K562 (cell line): ENCODE results near the gene BCAS3. TPM values are rescaled to one million over a fixed set of nuclear protein-coding genes. Genes with fewer than 3 reads are reported as not detected.

Source experiments
- ATAC-seq: fragments of 200-7000 bp; cut with Tn5 transposase; 3 replicates; pipeline ENCODE4 v1.9.1; 2020; ENCODE audit warnings: moderate library complexity
- BruUV-seq: library from RNA; stranded (reverse); fragments of 400-500 nt; replicated peaks from 2 replicates; lab custom pipeline; 2021; lab: Mats Ljungman, UMichigan
- CTCF ChIA-PET: fragments of 300-600 bp; formaldehyde crosslinking; extraction: SDS; loops from one replicate; lab custom pipeline; 2021; ENCODE audit warnings: low intra/inter-chr PET ratio; lab: Yijun Ruan, JAX
- POLR2A ChIA-PET: fragments of 300-600, 350-650 bp; sonication (Branson Sonifier 250); formaldehyde crosslinking; extraction: SDS; loops from one replicate; lab custom pipeline; 2021; ENCODE audit warnings: antibody characterized with exemption, inconsistent platforms; lab: Yijun Ruan, JAX
- DNase-seq, 4 experiments: peaks; one replicate each; pipeline versions ENCODE4 v3.0.0 to v3.0.0-alpha.2; 2011 to 2018; ENCODE audit warnings: low spot score in 3 of 4, mixed read lengths in 3 of 4; ENCODE audit errors: extremely low read depth in 1 of 4
- FAIRE-seq: peaks from 2 replicates; lab custom pipeline; 2011; peaks lifted over from hg19 to GRCh38; lab: Jason Lieb, UNC
- H2AFZ ChIP-seq: 2 replicates; pipeline ENCODE4 v1.6.0; 2011; ENCODE audit warnings: low read depth, low read length, control low read depth, inconsistent platforms
- H3K27ac ChIP-seq: fragments of 200-600 bp; 3 replicates; pipeline ENCODE4 v1.8.0; 2011; ENCODE audit warnings: low read depth, mild to moderate bottlenecking, control low read depth, inconsistent platforms, low read length, moderate library complexity, mixed read lengths; ENCODE audit errors: extremely low read depth
- H3K27me3 ChIP-seq, 2 experiments: fragments of 300-600 bp in 1 of 2; 2 replicates in 1 of 2; 3 replicates in 1 of 2; pipeline versions ENCODE4 v1.6.0 to v1.8.0; 2011; ENCODE audit warnings: inconsistent platforms in 2 of 2, low read length in 2 of 2, mild to moderate bottlenecking in 1 of 2, mixed read lengths in 1 of 2, moderate library complexity in 1 of 2; ENCODE audit not compliant: control insufficient read depth in 2 of 2, insufficient read depth in 2 of 2
- H3K36me3 ChIP-seq: fragments of 300-600 bp; 3 replicates; pipeline ENCODE4 v1.8.0; 2011; ENCODE audit warnings: mild to moderate bottlenecking, low read length, inconsistent platforms; ENCODE audit not compliant: control insufficient read depth, insufficient read depth
- H3K4me1 ChIP-seq, 2 experiments: fragments of 200-600 bp in 1 of 2; replicated peaks in 1 of 2; 2 replicates in 1 of 2; 3 replicates in 1 of 2; pipeline versions ENCODE4 v1.5.1 to v1.8.0; 2011; ENCODE audit warnings: inconsistent platforms in 2 of 2, low read length in 2 of 2, mild to moderate bottlenecking in 1 of 2, mixed read lengths in 1 of 2, moderate library complexity in 1 of 2; ENCODE audit not compliant: control insufficient read depth in 2 of 2, insufficient read depth in 2 of 2
- H3K4me2 ChIP-seq: 2 replicates; pipeline ENCODE4 v1.6.1; 2011; ENCODE audit warnings: low read length, control low read depth, inconsistent platforms, mixed read lengths; ENCODE audit not compliant: insufficient read depth
- H3K4me3 ChIP-seq: fragments of 200-600 bp; sonication (generic), shearing (Covaris generic); 2 replicates; pipeline ENCODE4 v1.5.1; 2016; ENCODE audit warnings: control low read depth, inconsistent platforms
- H3K79me2 ChIP-seq: fragments of 200-600 bp; 3 replicates; pipeline ENCODE4 v1.8.0; 2011; ENCODE audit warnings: low read length, inconsistent platforms; ENCODE audit not compliant: control insufficient read depth, insufficient read depth
- H3K9ac ChIP-seq, 2 experiments: 2 replicates each; pipeline versions ENCODE4 v1.6.0 to v1.6.1; 2011; ENCODE audit warnings: low read depth in 2 of 2, low read length in 2 of 2, control low read depth in 1 of 2, inconsistent platforms in 1 of 2, mild to moderate bottlenecking in 1 of 2, mixed read lengths in 1 of 2; ENCODE audit not compliant: insufficient read depth in 1 of 2
- H3K9me1 ChIP-seq: one replicate; pipeline ENCODE4 v1.6.0; 2011; ENCODE audit warnings: inconsistent platforms, mild to moderate bottlenecking, low read length, moderate library complexity; ENCODE audit not compliant: control insufficient read depth, insufficient read depth
- H3K9me3 ChIP-seq: replicated peaks from 2 replicates; pipeline ENCODE4 v1.5.1; 2011; ENCODE audit warnings: low read depth, low read length, inconsistent platforms; ENCODE audit not compliant: control insufficient read depth, insufficient read depth
- H4K20me1 ChIP-seq: replicated peaks from 2 replicates; pipeline ENCODE4 v1.6.1; 2011; ENCODE audit warnings: low read length, inconsistent platforms, mixed read lengths; ENCODE audit not compliant: control insufficient read depth, insufficient read depth
- CXXC5 ChIP-seq: fragments of 250-450 bp; sonication (Bioruptor Pico); IDR thresholded peaks from 2 replicates; pipeline ENCODE4 v1.8.0; 2022; ENCODE audit warnings: inconsistent platforms, mild to moderate bottlenecking, moderate library complexity
- HDAC8 ChIP-seq: fragments of 450-650 bp; IDR thresholded peaks from 2 replicates; pipeline ENCODE4 v1.6.1; 2016; ENCODE audit warnings: mild to moderate bottlenecking, missing genetic modification characterization, moderate library complexity, missing compliant biosample characterization
- MBD2 ChIP-seq: sonication (generic); IDR thresholded peaks from 2 replicates; pipeline ENCODE4 v1.6.1; 2016; ENCODE audit warnings: low read depth, borderline replicate concordance
- MCM2 ChIP-seq: fragments of 450-650 bp; IDR thresholded peaks from 2 replicates; pipeline ENCODE4 v1.6.1; 2017; ENCODE audit warnings: low read depth, mild to moderate bottlenecking
- SPI1 ChIP-seq: IDR thresholded peaks from 2 replicates; pipeline ENCODE4 v1.6.1; 2011; ENCODE audit warnings: low read depth, low read length, control low read depth, borderline replicate concordance
- WGBS: fragments of 100-300 bp; shearing (Covaris generic); methylation state at CpG from one replicate; pipeline ENCODE4 v1.1.6; 2016; ENCODE audit warnings: low coverage, mixed read lengths; ENCODE audit not compliant: insufficient coverage; ENCODE audit errors: missing lambda C conversion rate; 5-methylcytosine and 5-hydroxymethylcytosine counted together
- in situ Hi-C: fragments of 300-500 bp; cut with MboI; formaldehyde crosslinking; loops from 4 replicates; pipeline ENCODE4 v1.15.0; 2018; ENCODE audit warnings: inconsistent platforms, mixed read lengths
- intact Hi-C: fragments of 100-400 bp; cut with micrococcal nuclease; formaldehyde crosslinking; loops from 2 replicates; pipeline ENCODE4 v1.14.2; 2022
- polyA plus RNA-seq, 8 experiments: library from polyadenylated mRNA; depleted of rRNA in 4 of 8; stranded (reverse) in 5 of 8; unstranded in 3 of 8; fragments of >200 nt; fragmentation: Nextera tagmentation in 2 of 8; fragmentation: Illumina TruSeq in 1 of 8; extraction: Ambion mirVana in 2 of 8; extraction: Trizol in 1 of 8; gene quantifications; 2 replicates each; pipeline versions ENCODE4 v1.2.1 to v1.2.3, GENCODE V29; 2011 to 2014; ENCODE audit warnings: inconsistent platforms in 1 of 8, missing spikeins in 1 of 8
- total RNA-seq, 7 experiments: library from RNA; depleted of rRNA in 6 of 7; stranded (reverse); fragments of >200 nt in 6 of 7; fragmentation: Illumina TruSeq in 2 of 7; extraction: Trizol in 2 of 7; gene quantifications; 2 replicates each; pipeline versions ENCODE4 v1.2.1 to v1.2.3, GENCODE V29; 2011 to 2021; ENCODE audit warnings: low replicate concordance in 1 of 7
- TF ChIP-seq, protein P1 (sequence below): fragments of 250-450 bp; sonication (Bioruptor Pico); IDR thresholded peaks from 2 replicates; pipeline ENCODE4 v1.4.0; 2020

Gene BCAS3
- total and polyA plus RNA-seq, 9 of the 15 experiments (the other 6 are each of a cell fraction or from before 2014, with no cell fraction given) = 1.9 to 5.5 (median 3.5) TPM

DNA sequence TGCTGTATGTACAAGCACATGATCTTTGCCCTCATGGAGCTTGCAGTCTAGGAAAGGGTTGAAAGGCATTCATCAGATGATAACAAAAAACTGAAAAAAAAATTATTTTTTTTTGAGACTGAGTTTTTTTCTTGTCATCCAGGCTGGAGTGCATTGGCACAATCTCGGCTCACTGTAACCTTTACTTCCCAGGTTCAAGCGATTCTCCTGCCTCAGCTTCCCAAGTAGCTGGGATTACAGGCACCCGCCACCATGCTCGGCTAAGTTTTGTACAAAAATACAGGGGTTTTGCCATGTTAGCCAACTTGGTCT is 38.7 kb upstream of the BCAS3 start:
- in situ Hi-C loops (no loop called here), intact Hi-C loops (loop anchor here (5.0 to 10.0 kb wide), 4 partner anchors 37 to 494 kb away; partner anchors contain the start of genes CA4 and PPM1D)
- Histone ChIP-seq H3K36me3 (peaks cover 36% of the 10 kb centered on the region; the same call in 2 of the 3 replicates), H2AFZ (no peak overlapping the region), H3K4me3 (no peak overlapping the region), H3K4me1 (no peaks in the 10 kb centered on the region), H3K79me2 (peaks cover 18% of the 10 kb centered on the region; the same call in 2 of the 3 replicates), H3K9me3 (no peaks in the 10 kb centered on the region), H3K4me2 (no peak overlapping the region), H3K27ac (no peak overlapping the region), H3K27me3 (no peaks in the 10 kb centered on the region), H3K9me1 (no peaks in the 10 kb centered on the region), H3K9ac (no peak overlapping the region), H4K20me1 (no peaks in the 10 kb centered on the region)
- ChIA-PET POLR2A (interaction anchor here (1.4 kb wide), 1 partner anchor 39 kb away, joined by 5 read pairs; the partner anchor contains the start of gene PPM1D), CTCF (interaction anchor here (0.5 to 1.4 kb wide), 7 partner anchors 10 to 528 kb away, joined by 3 to 4 read pairs (median 3); no protein-coding TSS in a partner anchor)
- TF ChIP-seq, protein P1, sequence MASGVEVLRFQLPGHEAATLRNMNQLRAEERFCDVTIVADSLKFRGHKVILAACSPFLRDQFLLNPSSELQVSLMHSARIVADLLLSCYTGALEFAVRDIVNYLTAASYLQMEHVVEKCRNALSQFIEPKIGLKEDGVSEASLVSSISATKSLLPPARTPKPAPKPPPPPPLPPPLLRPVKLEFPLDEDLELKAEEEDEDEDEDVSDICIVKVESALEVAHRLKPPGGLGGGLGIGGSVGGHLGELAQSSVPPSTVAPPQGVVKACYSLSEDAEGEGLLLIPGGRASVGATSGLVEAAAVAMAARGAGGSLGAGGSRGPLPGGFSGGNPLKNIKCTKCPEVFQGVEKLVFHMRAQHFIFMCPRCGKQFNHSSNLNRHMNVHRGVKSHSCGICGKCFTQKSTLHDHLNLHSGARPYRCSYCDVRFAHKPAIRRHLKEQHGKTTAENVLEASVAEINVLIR (CRISPR knock-in tag) = no peak
- TF ChIP-seq CXXC5 (no peak), MCM2 (no peak), HDAC8 (tag) (no peak), SPI1 (no peak), MBD2 (no peak)
- DNase-seq = no peak
- BruUV-seq = no TSS peak
- ATAC-seq = no peak
- FAIRE-seq = no peak
- WGBS = 65% methylated on average over 4 of the region's 4 CpGs
